Activated CD8-positive, alpha-beta T cell treated with anti-CD3 and anti-CD28 coated beads for 36 hours (primary cell): ENCODE measurements around the gene JOSD1. TPM values are rescaled to one million over a fixed set of nuclear protein-coding genes. Genes with fewer than 3 reads are reported as not detected.

ENCODE experiments used
- ATAC-seq: fragments of 200-7000 bp; cut with Tn5 transposase; one replicate; pipeline ENCODE4 v1.10.0; 2021; ENCODE audit warnings: mild to moderate bottlenecking, moderate library complexity
- CTCF ChIA-PET: fragments of 350-600 bp; sonication (Branson Sonifier 250); formaldehyde crosslinking; loops from one replicate; lab custom pipeline; 2021; ENCODE audit warnings: antibody characterized with exemption; lab: Charles Lee
- POLR2A ChIA-PET: fragments of 350-600 bp; sonication (Branson Sonifier 250); formaldehyde crosslinking; loops from one replicate; lab custom pipeline; 2021; ENCODE audit warnings: antibody characterized with exemption; lab: Charles Lee
- DNase-seq: peaks from one replicate; pipeline ENCODE4 v3.0.0-alpha.2; 2020
- H3K27ac Mint-ChIP-seq: one replicate; pipeline ENCODE4 v1.8.0; 2021; ENCODE audit warnings: mild to moderate bottlenecking, mixed read lengths
- H3K27me3 Mint-ChIP-seq: one replicate; pipeline ENCODE4 v1.8.0; 2021; ENCODE audit warnings: mixed read lengths
- H3K36me3 Mint-ChIP-seq: one replicate; pipeline ENCODE4 v1.8.0; 2021; ENCODE audit warnings: low read depth, mixed read lengths
- H3K4me1 Mint-ChIP-seq: one replicate; pipeline ENCODE4 v1.8.0; 2021; ENCODE audit warnings: low read depth, mixed read lengths
- H3K4me3 Mint-ChIP-seq: one replicate; pipeline ENCODE4 v1.8.0; 2021; ENCODE audit warnings: mild to moderate bottlenecking, moderate library complexity, mixed read lengths
- H3K9me3 Mint-ChIP-seq: one replicate; pipeline ENCODE4 v1.8.0; 2021; ENCODE audit warnings: mixed read lengths
- intact Hi-C: fragments of 100-400 bp; cut with micrococcal nuclease; formaldehyde crosslinking; loops from one replicate; pipeline ENCODE4 v1.10.0; 2022
- total RNA-seq, 2 experiments: library from RNA; stranded (reverse); gene quantifications; one replicate each; pipeline ENCODE4 v1.2.3, GENCODE V29; 2021
- TF ChIP-seq, protein P1 (sequence below): fragments of 200-600 bp; IDR thresholded peaks from one replicate; pipeline ENCODE4 v1.8.0; 2022; ENCODE audit warnings: antibody characterized with exemption, mild to moderate bottlenecking

Gene JOSD1
- total RNA-seq, 2 experiments from 2014 or later = 84.7 to 88.1 TPM

DNA sequence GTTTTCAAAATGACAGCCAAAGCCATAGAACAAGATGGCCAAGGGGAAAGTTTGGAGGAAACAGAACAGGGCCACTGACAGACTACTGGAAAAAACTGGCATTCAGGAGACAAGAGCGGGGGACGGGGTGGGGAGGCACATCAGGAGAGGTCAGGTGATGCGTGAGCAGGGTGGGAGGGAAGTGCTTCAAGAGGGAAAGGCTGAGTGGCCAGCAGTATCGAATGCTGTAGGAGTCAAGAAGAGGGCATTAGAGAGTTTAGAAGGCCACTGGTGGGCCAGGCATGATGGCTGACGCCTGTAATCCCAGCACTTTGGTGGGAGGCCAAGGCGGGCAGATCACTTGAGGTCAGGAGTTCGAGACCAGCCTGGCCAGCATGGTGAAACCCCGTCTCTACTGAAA is 13.2 kb upstream of the JOSD1 start:
- ChIA-PET POLR2A (interaction anchor here (1.0 to 41.0 kb wide), 2 partner anchors 15 to 28 kb away, joined by 3 to 905 read pairs; partner anchors contain the start of gene SUN2), CTCF (interaction anchor here (2.8 to 3.4 kb wide), 2 partner anchors 11 to 19 kb away, joined by 8 to 13 read pairs; no protein-coding TSS in a partner anchor)
- TF ChIP-seq, protein P1, sequence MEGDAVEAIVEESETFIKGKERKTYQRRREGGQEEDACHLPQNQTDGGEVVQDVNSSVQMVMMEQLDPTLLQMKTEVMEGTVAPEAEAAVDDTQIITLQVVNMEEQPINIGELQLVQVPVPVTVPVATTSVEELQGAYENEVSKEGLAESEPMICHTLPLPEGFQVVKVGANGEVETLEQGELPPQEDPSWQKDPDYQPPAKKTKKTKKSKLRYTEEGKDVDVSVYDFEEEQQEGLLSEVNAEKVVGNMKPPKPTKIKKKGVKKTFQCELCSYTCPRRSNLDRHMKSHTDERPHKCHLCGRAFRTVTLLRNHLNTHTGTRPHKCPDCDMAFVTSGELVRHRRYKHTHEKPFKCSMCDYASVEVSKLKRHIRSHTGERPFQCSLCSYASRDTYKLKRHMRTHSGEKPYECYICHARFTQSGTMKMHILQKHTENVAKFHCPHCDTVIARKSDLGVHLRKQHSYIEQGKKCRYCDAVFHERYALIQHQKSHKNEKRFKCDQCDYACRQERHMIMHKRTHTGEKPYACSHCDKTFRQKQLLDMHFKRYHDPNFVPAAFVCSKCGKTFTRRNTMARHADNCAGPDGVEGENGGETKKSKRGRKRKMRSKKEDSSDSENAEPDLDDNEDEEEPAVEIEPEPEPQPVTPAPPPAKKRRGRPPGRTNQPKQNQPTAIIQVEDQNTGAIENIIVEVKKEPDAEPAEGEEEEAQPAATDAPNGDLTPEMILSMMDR = no peak
- H3K4me3 Mint-ChIP-seq = no peak overlapping the region
- no peaks in the 10 kb centered on the region for H3K9me3 Mint-ChIP-seq
- no peaks in the 10 kb centered on the region for H3K27me3 Mint-ChIP-seq
- ATAC-seq (no peak), DNase-seq (no peak)
- H3K36me3 Mint-ChIP-seq = peaks cover 38% of the 10 kb centered on the region
- intact Hi-C loops = no loop called here
- H3K4me1 Mint-ChIP-seq = peaks cover 41% of the 10 kb centered on the region
- H3K27ac Mint-ChIP-seq = peak overlapping the region; percentile 79

DNA sequence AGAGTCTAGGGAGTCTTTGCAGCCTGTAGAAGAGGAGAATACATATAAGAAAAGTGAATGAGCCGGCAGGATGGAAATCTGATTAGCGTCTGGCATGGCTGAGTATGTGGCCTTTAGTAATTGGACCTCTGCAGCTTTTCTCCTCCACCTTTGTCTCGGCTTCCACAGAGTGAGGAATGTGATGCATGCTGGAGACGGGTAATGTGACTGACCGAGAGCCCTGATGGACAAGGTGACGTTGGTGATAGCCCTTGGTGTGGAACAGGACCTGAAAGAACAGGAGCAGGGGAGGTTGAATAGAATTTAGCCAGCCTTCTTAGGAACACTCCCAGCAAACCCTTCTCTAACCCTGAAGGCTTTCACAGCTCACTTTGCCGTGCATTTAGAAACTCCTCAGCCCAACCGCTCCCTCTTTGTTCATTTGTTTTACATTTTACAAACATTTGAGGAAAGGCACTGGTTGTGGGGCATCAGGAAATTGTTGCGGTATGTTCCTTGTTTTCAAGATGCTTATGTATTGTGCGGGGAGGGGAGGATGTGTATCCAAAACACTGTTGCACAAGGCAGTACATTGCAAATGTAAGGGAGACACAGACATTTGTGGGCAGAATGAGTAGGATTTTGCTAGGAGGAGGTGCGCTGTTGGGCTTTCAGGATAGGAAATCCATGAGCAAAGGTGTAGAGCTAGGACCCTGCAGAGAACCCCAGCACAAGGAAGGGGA is 11.9 kb upstream of the JOSD1 start:
- Mint-ChIP-seq H3K9me3 (no peaks in the 10 kb centered on the region), H3K27ac (no peak overlapping the region), H3K4me3 (no peak overlapping the region), H3K4me1 (peaks cover 50% of the 10 kb centered on the region), H3K27me3 (no peaks in the 10 kb centered on the region), H3K36me3 (peaks cover 45% of the 10 kb centered on the region)
- ChIA-PET CTCF (interaction anchor here (1.2 to 2.0 kb wide), 2 partner anchors 12 to 20 kb away, joined by 3 to 7 read pairs; no protein-coding TSS in a partner anchor), POLR2A (interaction anchor here (0.6 to 41.0 kb wide), 3 partner anchors 14 to 64 kb away, joined by 3 to 905 read pairs (median 3); partner anchors contain the start of gene SUN2)
- ATAC-seq (no peak), DNase-seq (no peak)
- TF ChIP-seq, protein P1 = no peak
- intact Hi-C loops = no loop called here

DNA sequence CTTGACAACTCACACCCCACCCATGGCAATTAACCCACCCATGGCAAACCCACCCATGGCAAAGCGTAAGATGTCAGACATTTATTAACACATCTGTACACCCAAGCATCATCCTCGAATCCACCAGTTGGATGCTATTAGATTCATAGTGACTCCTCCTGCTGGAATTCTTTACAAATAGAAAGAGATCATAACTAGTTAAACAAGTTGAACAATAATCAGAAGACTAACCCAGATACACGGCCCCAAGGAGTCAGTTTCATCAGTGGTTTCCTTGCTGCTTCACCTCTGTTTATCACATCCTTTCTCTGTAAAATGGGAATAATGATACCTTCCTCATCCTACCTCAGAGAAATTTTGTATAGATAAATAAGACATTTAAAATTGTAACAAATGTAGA is 10.1 kb upstream of the JOSD1 start:
- CTCF ChIA-PET = interaction anchor here (2.0 kb wide), 1 partner anchor 14 kb away, joined by 7 read pairs; no protein-coding TSS in a partner anchor
- TF ChIP-seq, protein P1 = no peak
- no peaks in the 10 kb centered on the region for H3K9me3 Mint-ChIP-seq
- POLR2A ChIA-PET = interaction anchor here (41.0 kb wide), 1 partner anchor 31 kb away, joined by 905 read pairs; the partner anchor contains the start of gene SUN2
- peaks cover 44% of the 10 kb centered on the region for H3K36me3 Mint-ChIP-seq
- H3K27ac Mint-ChIP-seq = no peak overlapping the region
- no peak overlapping the region for H3K4me3 Mint-ChIP-seq
- intact Hi-C loops = no loop called here
- DNase-seq (no peak), ATAC-seq (no peak)
- no peaks in the 10 kb centered on the region for H3K27me3 Mint-ChIP-seq
- H3K4me1 Mint-ChIP-seq = peaks cover 57% of the 10 kb centered on the region

DNA sequence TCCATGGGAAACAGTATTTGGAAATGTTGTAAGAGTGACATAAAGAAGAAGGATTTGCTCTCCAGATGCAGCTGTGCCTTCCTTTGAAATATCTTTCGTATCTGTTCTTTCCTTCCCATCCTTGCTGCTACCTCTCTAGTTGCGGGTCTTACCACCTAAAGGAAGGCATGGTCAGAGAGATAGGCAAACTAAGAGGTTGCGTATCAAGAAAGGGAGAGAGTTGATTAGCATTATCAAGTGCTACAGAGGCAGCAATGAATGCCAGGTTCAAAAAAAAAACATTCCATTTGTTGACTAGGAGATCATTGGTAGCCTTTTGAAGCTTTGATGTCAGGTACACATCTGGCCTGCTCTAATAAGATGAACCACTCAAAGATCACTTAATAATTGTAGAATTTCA is 9.6 kb upstream of the JOSD1 start:
- no peak overlapping the region for H3K4me3 Mint-ChIP-seq
- H3K27ac Mint-ChIP-seq = no peak overlapping the region
- no peaks in the 10 kb centered on the region for H3K9me3 Mint-ChIP-seq
- ATAC-seq (no peak), DNase-seq (no peak)
- TF ChIP-seq, protein P1 = no peak
- CTCF ChIA-PET = interaction anchor here (1.5 kb wide), 1 partner anchor 29 kb away, joined by 6 read pairs; the partner anchor contains the start of gene TOMM22
- peaks cover 57% of the 10 kb centered on the region for H3K4me1 Mint-ChIP-seq
- intact Hi-C loops = no loop called here
- H3K36me3 Mint-ChIP-seq = peaks cover 44% of the 10 kb centered on the region
- POLR2A ChIA-PET = interaction anchor here (41.0 kb wide), 1 partner anchor 31 kb away, joined by 905 read pairs; the partner anchor contains the start of gene SUN2
- H3K27me3 Mint-ChIP-seq = no peaks in the 10 kb centered on the region
